Activated T-cell treated with anti-CD3 and anti-CD28 coated beads, Interleukin-2, amount 50 U/mL, for 48 hours (primary cell): ENCODE results near the gene CCDC6.
"Not testable (repeated sequence)": the region's sequence is repeated elsewhere in the genome, so short reads cannot be mapped to it uniquely, and the experiment has no call there.

ENCODE experiments used
- DNase-seq, 2 experiments: peaks; one replicate each; pipeline ENCODE4 v3.0.0-alpha.2; 2020

CCDC6 gene

DNA sequence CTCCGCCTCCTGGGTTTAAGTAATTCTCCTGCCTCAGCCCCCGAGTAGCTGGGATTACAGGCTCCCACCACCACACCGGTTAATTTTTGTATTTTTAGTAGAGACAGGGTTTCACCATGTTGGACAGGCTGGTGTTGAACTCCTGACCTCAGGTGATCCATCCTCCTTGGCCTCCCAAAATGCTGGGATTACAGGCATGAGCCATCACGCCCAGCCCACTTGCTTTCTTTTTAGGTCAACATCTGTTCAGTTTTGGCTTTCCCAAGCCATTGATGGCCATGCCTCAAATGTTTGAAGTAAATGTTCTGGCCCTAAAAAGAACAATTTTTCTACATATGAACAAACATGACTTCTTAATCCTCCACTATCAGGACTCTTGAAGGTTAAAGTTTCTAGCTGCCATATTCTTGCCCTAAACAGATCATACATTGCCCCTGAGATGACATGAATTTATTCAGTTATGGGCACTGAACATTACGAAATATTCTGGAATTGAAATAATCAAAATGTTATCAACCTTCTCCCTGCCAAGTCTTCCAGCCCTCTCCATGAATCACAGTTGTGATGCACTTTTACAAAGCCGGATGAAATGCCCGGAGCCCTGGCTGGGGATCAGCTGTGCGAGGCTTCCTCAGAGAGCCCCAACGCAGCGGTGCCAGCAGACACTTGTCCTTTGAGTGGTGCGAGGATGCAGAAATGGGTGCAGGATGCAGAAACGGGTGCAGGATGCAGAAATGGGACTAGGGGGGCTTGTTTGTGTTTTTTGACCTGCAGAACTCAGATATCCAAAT, 156.0 kb downstream of the CCDC6 start:
- no peak for DNase-seq

DNA sequence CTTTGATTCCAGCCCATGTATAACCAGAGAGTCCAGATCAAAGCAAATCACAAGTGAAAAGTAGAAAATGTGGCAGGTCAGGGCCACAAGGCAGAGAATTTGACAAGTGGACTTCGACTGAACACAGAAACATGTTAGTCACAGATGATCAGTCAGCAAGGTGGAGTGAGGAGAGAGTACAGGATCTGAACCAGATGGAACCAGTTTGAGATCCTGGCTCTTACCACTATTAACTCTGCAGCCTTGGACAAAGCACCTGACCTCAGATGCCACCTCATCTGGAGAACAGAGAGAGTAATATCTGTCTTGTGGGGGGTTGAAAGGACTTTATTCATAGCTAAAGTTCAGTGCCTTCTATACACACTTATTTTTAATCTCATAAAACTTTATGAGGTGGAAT, 157.5 kb downstream of the CCDC6 start:
- DNase-seq, result no peak

DNA sequence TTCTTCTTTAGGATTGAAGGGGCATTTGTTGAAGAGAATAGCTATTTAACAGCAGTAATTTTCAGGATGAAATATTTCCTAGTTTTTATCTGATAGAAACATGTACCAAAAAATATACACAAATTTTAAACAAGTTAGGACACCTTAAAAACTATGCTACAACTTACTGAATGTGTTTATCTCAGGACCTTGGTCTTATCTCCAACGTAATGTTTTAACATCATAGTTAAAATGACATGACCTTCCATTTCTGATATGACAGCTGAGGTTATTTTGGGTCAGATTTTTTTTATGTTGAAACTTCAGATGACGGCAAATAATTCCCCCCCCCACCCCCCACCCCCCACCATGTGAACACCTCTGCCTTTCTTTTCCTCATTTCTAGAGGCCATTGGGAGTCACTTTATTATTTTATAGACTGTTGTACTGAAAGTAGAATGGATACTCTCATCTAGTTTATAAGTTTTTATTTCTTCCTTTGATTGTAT, 161.1 kb downstream of the CCDC6 start:
- no peak for DNase-seq

- not testable (repeated sequence) for DNase-seq
These were observed 161.6 kb downstream of the CCDC6 start for GRCh38 chr10:59744762-59745161.

DNA sequence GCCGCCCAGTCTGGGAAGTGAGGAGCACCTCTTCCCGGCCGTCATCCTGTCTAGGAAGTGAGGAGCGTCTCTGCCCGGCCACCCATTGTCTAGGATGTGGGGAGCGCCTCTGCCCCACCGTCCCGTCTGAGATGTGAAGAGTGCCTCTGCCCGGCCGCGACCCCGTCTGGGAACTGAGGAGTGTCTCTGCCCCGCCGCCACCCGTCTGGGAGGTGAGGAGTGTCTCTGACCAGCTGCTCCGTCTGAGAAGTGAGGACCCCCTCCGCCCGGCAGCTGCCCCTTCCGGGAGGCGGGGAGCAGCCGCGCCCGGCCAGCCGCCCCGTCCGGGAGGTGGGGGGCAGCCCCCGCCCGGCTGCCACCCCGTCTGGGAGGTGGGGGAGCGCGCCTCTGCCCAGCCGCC, 162.2 kb downstream of the CCDC6 start:
- DNase-seq, result not testable (repeated sequence)

- DNase-seq, result no peak
These were observed 164.8 kb downstream of the CCDC6 start for GRCh38 chr10:59741583-59741982.

DNA sequence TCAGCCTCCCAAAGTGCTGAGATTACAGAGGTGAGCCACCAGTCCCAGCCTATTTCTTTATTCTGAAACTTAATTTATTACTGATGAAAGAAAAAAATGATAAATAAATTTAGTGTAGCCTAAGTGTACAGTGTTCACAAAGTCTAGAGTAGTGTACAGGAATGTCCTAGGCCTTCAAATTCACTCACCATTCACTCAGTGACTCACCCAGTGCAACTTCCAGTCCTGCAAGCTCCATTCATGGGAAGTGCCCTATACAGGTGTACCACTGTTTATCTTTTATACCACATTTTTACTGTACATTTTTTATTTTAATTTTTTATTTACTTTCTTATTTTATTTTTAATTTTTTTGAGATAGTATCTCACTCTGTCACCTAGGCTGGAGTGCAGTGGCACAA, 165.3 kb downstream of the CCDC6 start:
- no peak for DNase-seq
